GM23338 (cell line): ENCODE data around the gene AGRN. TPM values are rescaled to one million over a fixed set of nuclear protein-coding genes. Genes with fewer than 3 reads are reported as not detected.

ENCODE experiments used
- ATAC-seq: fragments of 200-7000 bp; cut with Tn5 transposase; 3 replicates; pipeline ENCODE4 v1.9.1; 2020
- DNase-seq: peaks from one replicate; pipeline ENCODE4 v3.0.0-alpha.2; 2015; ENCODE audit warnings: low spot score
- H2AFZ ChIP-seq: fragments of 200-600 bp; sonication (generic); 2 replicates; pipeline ENCODE4 v1.8.0; 2016; ENCODE audit warnings: antibody characterized with exemption, mild to moderate bottlenecking, moderate library complexity
- H3F3A ChIP-seq: fragments of 200-600 bp; sonication (generic); replicated peaks from 2 replicates; pipeline ENCODE4 v1.8.0; 2017; ENCODE audit warnings: antibody characterized with exemption, mixed run types, low read depth
- H3K27ac ChIP-seq: fragments of 200-600 bp; sonication (generic); 2 replicates; pipeline ENCODE4 v1.6.1; 2016; ENCODE audit warnings: low read depth
- H3K27me3 ChIP-seq: fragments of 200-600 bp; sonication (generic); 2 replicates; pipeline ENCODE4 v1.8.0; 2016; ENCODE audit warnings: mild to moderate bottlenecking, mixed run types, moderate library complexity; ENCODE audit not compliant: insufficient read depth
- H3K36me3 ChIP-seq: fragments of 200-600 bp; sonication (generic); 2 replicates; pipeline ENCODE4 v1.8.0; 2016; ENCODE audit warnings: mild to moderate bottlenecking; ENCODE audit not compliant: insufficient read depth
- H3K4me1 ChIP-seq: fragments of 200-600 bp; sonication (generic); 2 replicates; pipeline ENCODE4 v1.8.0; 2016; ENCODE audit warnings: mild to moderate bottlenecking, moderate library complexity; ENCODE audit not compliant: insufficient read depth
- H3K4me2 ChIP-seq: fragments of 200-600 bp; sonication (generic); 2 replicates; pipeline ENCODE4 v1.7.1; 2017; ENCODE audit warnings: mixed run types
- H3K4me3 ChIP-seq: fragments of 200-600 bp; sonication (generic); 2 replicates; pipeline ENCODE4 v1.6.1; 2016; ENCODE audit warnings: mixed run types
- H3K79me2 ChIP-seq: fragments of 200-600 bp; sonication (generic); replicated peaks from 2 replicates; pipeline ENCODE4 v1.8.0; 2017; ENCODE audit warnings: mild to moderate bottlenecking; ENCODE audit not compliant: insufficient read depth
- H3K9me2 ChIP-seq: fragments of 200-600 bp; sonication (generic); 2 replicates; pipeline ENCODE4 v1.8.0; 2017; ENCODE audit not compliant: insufficient read depth
- H4K20me1 ChIP-seq: fragments of 200-600 bp; sonication (generic); replicated peaks from 2 replicates; pipeline ENCODE4 v1.8.0; 2017; ENCODE audit warnings: mild to moderate bottlenecking; ENCODE audit not compliant: insufficient read depth
- H3K27ac Mint-ChIP-seq: 2 replicates; pipeline ENCODE4 v1.8.0; 2020; ENCODE audit warnings: inconsistent platforms, mild to moderate bottlenecking, moderate library complexity, mixed read lengths
- H3K27me3 Mint-ChIP-seq: 3 replicates; pipeline ENCODE4 v1.8.0; 2022; ENCODE audit warnings: low read depth, mild to moderate bottlenecking, moderate library complexity, mixed read lengths, inconsistent platforms; ENCODE audit not compliant: insufficient read depth, poor library complexity
- H3K36me3 Mint-ChIP-seq: 3 replicates; pipeline ENCODE4 v1.8.0; 2021; ENCODE audit warnings: low read depth, mild to moderate bottlenecking, inconsistent platforms, moderate library complexity, mixed read lengths
- H3K4me1 Mint-ChIP-seq: 3 replicates; pipeline ENCODE4 v1.8.0; 2020; ENCODE audit warnings: mild to moderate bottlenecking, inconsistent platforms, mixed read lengths
- H3K4me3 Mint-ChIP-seq: 3 replicates; pipeline ENCODE4 v1.8.0; 2021; ENCODE audit warnings: moderate library complexity, mild to moderate bottlenecking, inconsistent platforms, mixed read lengths
- H3K9me3 Mint-ChIP-seq: 3 replicates; pipeline ENCODE4 v1.8.0; 2020; ENCODE audit warnings: moderate library complexity, mild to moderate bottlenecking, inconsistent platforms, mixed read lengths
- CTCF ChIP-seq, 2 experiments: fragments of 200-600 bp in 1 of 2; sonication (generic) in 1 of 2; conservative IDR thresholded peaks; 2 replicates each; pipeline versions ENCODE4 v1.5.1 to v1.6.1; 2016 to 2017; ENCODE audit warnings: antibody characterized with exemption in 2 of 2, low read depth in 2 of 2, mild to moderate bottlenecking in 2 of 2, moderate library complexity in 1 of 2
- ETS1 ChIP-seq: IDR thresholded peaks from 2 replicates; pipeline ENCODE4 v1.6.1; 2016; ENCODE audit warnings: antibody characterized with exemption
- EZH2 ChIP-seq: fragments of 200-600 bp; sonication (generic); IDR thresholded peaks from one replicate; pipeline ENCODE4 v1.8.0; 2017; ENCODE audit warnings: antibody characterized with exemption, mild to moderate bottlenecking, low read depth; ENCODE audit not compliant: unreplicated experiment
- EZH2phosphoT487 ChIP-seq: fragments of 200-600 bp; sonication (generic); IDR thresholded peaks from one replicate; pipeline ENCODE4 v1.8.1; 2018; ENCODE audit warnings: antibody characterized with exemption; ENCODE audit not compliant: unreplicated experiment
- JUNB ChIP-seq: IDR thresholded peaks from one replicate; pipeline ENCODE4 v1.6.1; 2016; ENCODE audit warnings: antibody characterized with exemption; ENCODE audit not compliant: unreplicated experiment
- NANOG ChIP-seq: IDR thresholded peaks from 2 replicates; pipeline ENCODE4 v1.6.1; 2016; ENCODE audit warnings: antibody characterized with exemption, borderline replicate concordance
- POLR2AphosphoS5 ChIP-seq: IDR thresholded peaks from 2 replicates; pipeline ENCODE4 v1.6.1; 2016; ENCODE audit warnings: antibody characterized with exemption, low read depth
- REST ChIP-seq: IDR thresholded peaks from one replicate; pipeline ENCODE4 v1.6.1; 2018; ENCODE audit warnings: antibody characterized with exemption; ENCODE audit not compliant: unreplicated experiment
- ZNF114 ChIP-seq: fragments of 250-450 bp; sonication (Bioruptor Pico); IDR thresholded peaks from 2 replicates; pipeline ENCODE4 v1.5.0; 2020; ENCODE audit warnings: mild to moderate bottlenecking, moderate library complexity
- ZNF331 ChIP-seq: fragments of 250-450 bp; sonication (Bioruptor Pico); IDR thresholded peaks from 2 replicates; pipeline ENCODE4 v1.5.0; 2020; ENCODE audit warnings: low read depth, mild to moderate bottlenecking, moderate library complexity
- ZNF462 ChIP-seq: fragments of 250-450 bp; sonication (Bioruptor Pico); IDR thresholded peaks from 2 replicates; pipeline ENCODE4 v1.5.0; 2020; ENCODE audit warnings: mild to moderate bottlenecking, moderate library complexity
- polyA plus RNA-seq: library from polyadenylated mRNA; unstranded; fragments of >200 nt; fragmentation: Nextera tagmentation; extraction: Ambion mirVana; gene quantifications from 2 replicates; pipeline ENCODE4 v1.2.1, GENCODE V29; 2016
- total RNA-seq: library from RNA; depleted of rRNA; stranded (reverse); fragments of >200 nt; shearing (Covaris generic); gene quantifications from 2 replicates; pipeline ENCODE4 v1.2.3, GENCODE V29; 2014

Gene AGRN
- total and polyA plus RNA-seq, 2 experiments from 2014 or later: 12.3 to 185 TPM

- Histone ChIP-seq H3K27me3 (no peaks in the 10 kb centered on the region; the same call in 1 of the 2 replicates), H3K4me1 (peaks cover 47% of the 10 kb centered on the region), H3F3A (no peaks in the 10 kb centered on the region), H3K27ac (no peak overlapping the region), H3K36me3 (no peaks in the 10 kb centered on the region), H3K9me2 (no peaks in the 10 kb centered on the region), H3K4me2 (peak overlapping the region; percentile 43; the same call in 1 of the 2 replicates), H3K4me3 (no peak overlapping the region), H3K79me2 (0 out of 2 replicates have a peak, but pooled peaks cover 5% of the 10 kb centered on the region), H4K20me1 (peaks cover 4% of the 10 kb centered on the region; the same call in 1 of the 2 replicates), H2AFZ (no peak overlapping the region)
- TF ChIP-seq REST (no peak), NANOG (no peak), CTCF (conservative IDR thresholded peaks at IDR 0.05; ENCODE audit: low read depth in 2 of 2) (no peak), ZNF331 (CRISPR knock-in tag) (no peak), EZH2phosphoT487 (no peak), JUNB (no peak), ZNF114 (no peak), ZNF462 (no peak), EZH2 (no peak), ETS1 (no peak), POLR2AphosphoS5 (no peak)
- Mint-ChIP-seq H3K4me3 (peak overlapping the region; percentile 23; the same call in 1 of the 3 replicates), H3K9me3 (no peaks in the 10 kb centered on the region), H3K36me3 (peaks cover 20% of the 10 kb centered on the region), H3K27me3 (peaks cover 14% of the 10 kb centered on the region), H3K27ac (peak overlapping the region; percentile 72; the same call in 1 of the 2 replicates), H3K4me1 (peaks cover 34% of the 10 kb centered on the region)
- no peak for ATAC-seq
- DNase-seq: no peak
These were observed 5.8 kb downstream of the AGRN start for GRCh38 chr1:1025730-1026129.
